ENCODE measurements around the gene GLIS1. TPM values are rescaled to one million over a fixed set of nuclear protein-coding genes. Genes with fewer than 3 reads are reported as not detected.

GLIS1 gene
- total RNA-seq, 1 experiment from 2014 or later: 0.24 TPM

DNA sequence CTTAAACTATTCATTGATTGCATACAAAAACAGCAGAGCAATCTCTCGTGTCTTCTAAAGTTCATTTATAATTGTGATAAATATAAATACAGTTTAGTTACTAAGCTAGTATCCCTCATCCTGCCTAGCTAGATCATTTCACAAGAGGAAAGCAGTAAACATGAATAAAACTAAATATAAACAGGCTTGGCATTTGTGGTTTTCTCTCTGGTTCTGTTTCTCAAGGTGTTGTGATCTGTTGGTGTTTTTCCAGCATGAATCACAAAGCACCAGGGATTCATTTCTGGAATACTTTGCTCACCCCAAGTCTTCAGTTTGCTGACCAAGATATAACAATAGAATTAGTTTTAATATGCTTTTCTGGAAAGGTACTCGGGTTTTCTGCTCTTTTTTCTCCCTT, 32.7 kb upstream of the GLIS1 start (continued):
- TF ChIP-seq ZNF671 (CRISPR knock-in tag; IDR thresholded peaks at IDR 0.05): no peak
- TF ChIP-seq ETV6 (CRISPR knock-in tag; IDR thresholded peaks at IDR 0.05): no peak
- TF ChIP-seq, protein P1, sequence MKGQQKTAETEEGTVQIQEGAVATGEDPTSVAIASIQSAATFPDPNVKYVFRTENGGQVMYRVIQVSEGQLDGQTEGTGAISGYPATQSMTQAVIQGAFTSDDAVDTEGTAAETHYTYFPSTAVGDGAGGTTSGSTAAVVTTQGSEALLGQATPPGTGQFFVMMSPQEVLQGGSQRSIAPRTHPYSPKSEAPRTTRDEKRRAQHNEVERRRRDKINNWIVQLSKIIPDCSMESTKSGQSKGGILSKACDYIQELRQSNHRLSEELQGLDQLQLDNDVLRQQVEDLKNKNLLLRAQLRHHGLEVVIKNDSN (CRISPR knock-in tag; IDR thresholded peaks at IDR 0.05): no peak
- no peak for TF ChIP-seq OVOL2 (CRISPR knock-in tag; IDR thresholded peaks at IDR 0.05; ENCODE audit: borderline replicate concordance)
- TF ChIP-seq, protein P2, sequence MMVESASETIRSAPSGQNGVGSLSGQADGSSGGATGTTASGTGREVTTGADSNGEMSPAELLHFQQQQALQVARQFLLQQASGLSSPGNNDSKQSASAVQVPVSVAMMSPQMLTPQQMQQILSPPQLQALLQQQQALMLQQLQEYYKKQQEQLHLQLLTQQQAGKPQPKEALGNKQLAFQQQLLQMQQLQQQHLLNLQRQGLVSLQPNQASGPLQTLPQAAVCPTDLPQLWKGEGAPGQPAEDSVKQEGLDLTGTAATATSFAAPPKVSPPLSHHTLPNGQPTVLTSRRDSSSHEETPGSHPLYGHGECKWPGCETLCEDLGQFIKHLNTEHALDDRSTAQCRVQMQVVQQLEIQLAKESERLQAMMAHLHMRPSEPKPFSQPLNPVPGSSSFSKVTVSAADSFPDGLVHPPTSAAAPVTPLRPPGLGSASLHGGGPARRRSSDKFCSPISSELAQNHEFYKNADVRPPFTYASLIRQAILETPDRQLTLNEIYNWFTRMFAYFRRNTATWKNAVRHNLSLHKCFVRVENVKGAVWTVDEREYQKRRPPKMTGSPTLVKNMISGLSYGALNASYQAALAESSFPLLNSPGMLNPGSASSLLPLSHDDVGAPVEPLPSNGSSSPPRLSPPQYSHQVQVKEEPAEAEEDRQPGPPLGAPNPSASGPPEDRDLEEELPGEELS (CRISPR knock-in tag; IDR thresholded peaks at IDR 0.05): no peak
- no peak for TF ChIP-seq ATF1 (CRISPR knock-in tag; IDR thresholded peaks at IDR 0.05)
- no peak for TF ChIP-seq SOX15 (CRISPR knock-in tag; IDR thresholded peaks at IDR 0.05)
- no peak for TF ChIP-seq NR3C1 (CRISPR knock-in tag; conservative IDR thresholded peaks at IDR 0.05; ENCODE audit: low read depth)
- TF ChIP-seq, protein P3, sequence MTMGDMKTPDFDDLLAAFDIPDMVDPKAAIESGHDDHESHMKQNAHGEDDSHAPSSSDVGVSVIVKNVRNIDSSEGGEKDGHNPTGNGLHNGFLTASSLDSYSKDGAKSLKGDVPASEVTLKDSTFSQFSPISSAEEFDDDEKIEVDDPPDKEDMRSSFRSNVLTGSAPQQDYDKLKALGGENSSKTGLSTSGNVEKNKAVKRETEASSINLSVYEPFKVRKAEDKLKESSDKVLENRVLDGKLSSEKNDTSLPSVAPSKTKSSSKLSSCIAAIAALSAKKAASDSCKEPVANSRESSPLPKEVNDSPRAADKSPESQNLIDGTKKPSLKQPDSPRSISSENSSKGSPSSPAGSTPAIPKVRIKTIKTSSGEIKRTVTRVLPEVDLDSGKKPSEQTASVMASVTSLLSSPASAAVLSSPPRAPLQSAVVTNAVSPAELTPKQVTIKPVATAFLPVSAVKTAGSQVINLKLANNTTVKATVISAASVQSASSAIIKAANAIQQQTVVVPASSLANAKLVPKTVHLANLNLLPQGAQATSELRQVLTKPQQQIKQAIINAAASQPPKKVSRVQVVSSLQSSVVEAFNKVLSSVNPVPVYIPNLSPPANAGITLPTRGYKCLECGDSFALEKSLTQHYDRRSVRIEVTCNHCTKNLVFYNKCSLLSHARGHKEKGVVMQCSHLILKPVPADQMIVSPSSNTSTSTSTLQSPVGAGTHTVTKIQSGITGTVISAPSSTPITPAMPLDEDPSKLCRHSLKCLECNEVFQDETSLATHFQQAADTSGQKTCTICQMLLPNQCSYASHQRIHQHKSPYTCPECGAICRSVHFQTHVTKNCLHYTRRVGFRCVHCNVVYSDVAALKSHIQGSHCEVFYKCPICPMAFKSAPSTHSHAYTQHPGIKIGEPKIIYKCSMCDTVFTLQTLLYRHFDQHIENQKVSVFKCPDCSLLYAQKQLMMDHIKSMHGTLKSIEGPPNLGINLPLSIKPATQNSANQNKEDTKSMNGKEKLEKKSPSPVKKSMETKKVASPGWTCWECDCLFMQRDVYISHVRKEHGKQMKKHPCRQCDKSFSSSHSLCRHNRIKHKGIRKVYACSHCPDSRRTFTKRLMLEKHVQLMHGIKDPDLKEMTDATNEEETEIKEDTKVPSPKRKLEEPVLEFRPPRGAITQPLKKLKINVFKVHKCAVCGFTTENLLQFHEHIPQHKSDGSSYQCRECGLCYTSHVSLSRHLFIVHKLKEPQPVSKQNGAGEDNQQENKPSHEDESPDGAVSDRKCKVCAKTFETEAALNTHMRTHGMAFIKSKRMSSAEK (CRISPR knock-in tag; IDR thresholded peaks at IDR 0.05; ENCODE audit: borderline replicate concordance): no peak
- TF ChIP-seq GTF2I (CRISPR knock-in tag; conservative IDR thresholded peaks at IDR 0.05): no peak
- TF ChIP-seq FOXP1 (CRISPR knock-in tag; IDR thresholded peaks at IDR 0.05; ENCODE audit: borderline replicate concordance): no peak

DNA sequence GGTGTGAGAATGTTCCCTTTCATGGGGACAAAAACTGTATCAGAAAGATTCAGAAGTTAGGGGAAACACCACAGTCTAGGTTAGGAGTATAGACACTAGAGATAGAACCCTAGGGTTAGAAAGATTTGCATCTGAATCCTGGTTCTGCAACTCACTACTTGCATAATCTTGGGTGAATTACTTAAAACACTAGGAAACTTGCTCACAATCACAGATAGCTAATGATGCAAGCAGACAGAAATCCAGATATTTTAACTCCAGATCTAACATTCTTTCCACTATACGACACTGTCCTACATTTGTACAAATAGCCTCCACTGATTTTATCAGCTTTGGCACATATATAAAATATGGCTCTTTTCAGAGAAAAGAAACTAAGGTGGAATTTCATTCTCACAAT, 30.8 kb upstream of the GLIS1 start:
- ATAC-seq (no peak), DNase-seq (ENCODE audit: low spot score) (no peak)
- Mint-ChIP-seq H3K4me3 (no peak overlapping the region), H3K4me1 (no peaks in the 10 kb centered on the region), H3K27ac (no peak overlapping the region), H3K9me3 (no peaks in the 10 kb centered on the region), H3K27me3 (ENCODE audit: low read depth) (no peaks in the 10 kb centered on the region), H3K36me3 (peaks cover 36% of the 10 kb centered on the region)
- CTCF ChIA-PET: no interaction called here
- POLR2A ChIA-PET: no interaction called here
- TF ChIP-seq NR1H2 (CRISPR knock-in tag; IDR thresholded peaks at IDR 0.05) (no peak), IRF2 (CRISPR knock-in tag; IDR thresholded peaks at IDR 0.05; ENCODE audit: borderline replicate concordance, low read depth) (no peak), GABPB1 (CRISPR knock-in tag; IDR thresholded peaks at IDR 0.05) (no peak), KAT7 (CRISPR knock-in tag; IDR thresholded peaks at IDR 0.05; ENCODE audit: borderline replicate concordance) (no peak), MYBL2 (CRISPR knock-in tag; IDR thresholded peaks at IDR 0.05) (no peak), FOXK1 (CRISPR knock-in tag; IDR thresholded peaks at IDR 0.05) (no peak), FOXJ3 (CRISPR knock-in tag; IDR thresholded peaks at IDR 0.05; ENCODE audit: borderline replicate concordance) (no peak), ZNF219 (CRISPR knock-in tag; IDR thresholded peaks at IDR 0.05; ENCODE audit: borderline replicate concordance) (no peak), ETV6 (CRISPR knock-in tag; IDR thresholded peaks at IDR 0.05) (no peak), CBFB (CRISPR knock-in tag; IDR thresholded peaks at IDR 0.05; ENCODE audit: low read depth) (no peak)
- TF ChIP-seq, protein P4, sequence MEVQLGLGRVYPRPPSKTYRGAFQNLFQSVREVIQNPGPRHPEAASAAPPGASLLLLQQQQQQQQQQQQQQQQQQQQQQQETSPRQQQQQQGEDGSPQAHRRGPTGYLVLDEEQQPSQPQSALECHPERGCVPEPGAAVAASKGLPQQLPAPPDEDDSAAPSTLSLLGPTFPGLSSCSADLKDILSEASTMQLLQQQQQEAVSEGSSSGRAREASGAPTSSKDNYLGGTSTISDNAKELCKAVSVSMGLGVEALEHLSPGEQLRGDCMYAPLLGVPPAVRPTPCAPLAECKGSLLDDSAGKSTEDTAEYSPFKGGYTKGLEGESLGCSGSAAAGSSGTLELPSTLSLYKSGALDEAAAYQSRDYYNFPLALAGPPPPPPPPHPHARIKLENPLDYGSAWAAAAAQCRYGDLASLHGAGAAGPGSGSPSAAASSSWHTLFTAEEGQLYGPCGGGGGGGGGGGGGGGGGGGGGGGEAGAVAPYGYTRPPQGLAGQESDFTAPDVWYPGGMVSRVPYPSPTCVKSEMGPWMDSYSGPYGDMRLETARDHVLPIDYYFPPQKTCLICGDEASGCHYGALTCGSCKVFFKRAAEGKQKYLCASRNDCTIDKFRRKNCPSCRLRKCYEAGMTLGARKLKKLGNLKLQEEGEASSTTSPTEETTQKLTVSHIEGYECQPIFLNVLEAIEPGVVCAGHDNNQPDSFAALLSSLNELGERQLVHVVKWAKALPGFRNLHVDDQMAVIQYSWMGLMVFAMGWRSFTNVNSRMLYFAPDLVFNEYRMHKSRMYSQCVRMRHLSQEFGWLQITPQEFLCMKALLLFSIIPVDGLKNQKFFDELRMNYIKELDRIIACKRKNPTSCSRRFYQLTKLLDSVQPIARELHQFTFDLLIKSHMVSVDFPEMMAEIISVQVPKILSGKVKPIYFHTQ (CRISPR knock-in tag; IDR thresholded peaks at IDR 0.05): no peak
- TF ChIP-seq, protein P5, sequence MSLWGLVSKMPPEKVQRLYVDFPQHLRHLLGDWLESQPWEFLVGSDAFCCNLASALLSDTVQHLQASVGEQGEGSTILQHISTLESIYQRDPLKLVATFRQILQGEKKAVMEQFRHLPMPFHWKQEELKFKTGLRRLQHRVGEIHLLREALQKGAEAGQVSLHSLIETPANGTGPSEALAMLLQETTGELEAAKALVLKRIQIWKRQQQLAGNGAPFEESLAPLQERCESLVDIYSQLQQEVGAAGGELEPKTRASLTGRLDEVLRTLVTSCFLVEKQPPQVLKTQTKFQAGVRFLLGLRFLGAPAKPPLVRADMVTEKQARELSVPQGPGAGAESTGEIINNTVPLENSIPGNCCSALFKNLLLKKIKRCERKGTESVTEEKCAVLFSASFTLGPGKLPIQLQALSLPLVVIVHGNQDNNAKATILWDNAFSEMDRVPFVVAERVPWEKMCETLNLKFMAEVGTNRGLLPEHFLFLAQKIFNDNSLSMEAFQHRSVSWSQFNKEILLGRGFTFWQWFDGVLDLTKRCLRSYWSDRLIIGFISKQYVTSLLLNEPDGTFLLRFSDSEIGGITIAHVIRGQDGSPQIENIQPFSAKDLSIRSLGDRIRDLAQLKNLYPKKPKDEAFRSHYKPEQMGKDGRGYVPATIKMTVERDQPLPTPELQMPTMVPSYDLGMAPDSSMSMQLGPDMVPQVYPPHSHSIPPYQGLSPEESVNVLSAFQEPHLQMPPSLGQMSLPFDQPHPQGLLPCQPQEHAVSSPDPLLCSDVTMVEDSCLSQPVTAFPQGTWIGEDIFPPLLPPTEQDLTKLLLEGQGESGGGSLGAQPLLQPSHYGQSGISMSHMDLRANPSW (CRISPR knock-in tag; conservative IDR thresholded peaks at IDR 0.05; ENCODE audit: low read depth): no peak
- TF ChIP-seq, protein P6, sequence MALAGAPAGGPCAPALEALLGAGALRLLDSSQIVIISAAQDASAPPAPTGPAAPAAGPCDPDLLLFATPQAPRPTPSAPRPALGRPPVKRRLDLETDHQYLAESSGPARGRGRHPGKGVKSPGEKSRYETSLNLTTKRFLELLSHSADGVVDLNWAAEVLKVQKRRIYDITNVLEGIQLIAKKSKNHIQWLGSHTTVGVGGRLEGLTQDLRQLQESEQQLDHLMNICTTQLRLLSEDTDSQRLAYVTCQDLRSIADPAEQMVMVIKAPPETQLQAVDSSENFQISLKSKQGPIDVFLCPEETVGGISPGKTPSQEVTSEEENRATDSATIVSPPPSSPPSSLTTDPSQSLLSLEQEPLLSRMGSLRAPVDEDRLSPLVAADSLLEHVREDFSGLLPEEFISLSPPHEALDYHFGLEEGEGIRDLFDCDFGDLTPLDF (CRISPR knock-in tag; IDR thresholded peaks at IDR 0.05): no peak
